ENCODE measurements around the gene ZBTB9. TPM values are rescaled to one million over a fixed set of nuclear protein-coding genes. Genes with fewer than 3 reads are reported as not detected.
"Not testable (repeated sequence)": the region's sequence is repeated elsewhere in the genome, so short reads cannot be mapped to it uniquely, and the experiment has no call there.

ZBTB9 gene
- total RNA-seq, 1 experiment from 2014 or later, result 16.9 TPM

- Histone ChIP-seq H3K9me3 (ENCODE audit: low read depth, low read length, poor library complexity, severe bottlenecking) (no peaks in the 10 kb centered on the region), H3K27me3 (replicated peaks; ENCODE audit: insufficient read depth, low read depth, low read length, poor library complexity) (peaks cover 3% of the 10 kb centered on the region), H3K36me3 (ENCODE audit: insufficient read depth, low read length, poor library complexity, severe bottlenecking) (no peaks in the 10 kb centered on the region), H3K4me3 (ENCODE audit: low read depth, low read length, poor library complexity, severe bottlenecking) (no peak overlapping the region), H3K27ac (ENCODE audit: low read depth, low read length, poor library complexity, severe bottlenecking) (no peak overlapping the region), H3K4me1 (ENCODE audit: insufficient read depth, low read length, poor library complexity, severe bottlenecking) (no peaks in the 10 kb centered on the region)
- no TSS peak for BruUV-seq (replicated peaks)
- intact Hi-C loops (cut with micrococcal nuclease; ENCODE audit: unreplicated experiment), result no loop called here
- TF ChIP-seq, protein P1, sequence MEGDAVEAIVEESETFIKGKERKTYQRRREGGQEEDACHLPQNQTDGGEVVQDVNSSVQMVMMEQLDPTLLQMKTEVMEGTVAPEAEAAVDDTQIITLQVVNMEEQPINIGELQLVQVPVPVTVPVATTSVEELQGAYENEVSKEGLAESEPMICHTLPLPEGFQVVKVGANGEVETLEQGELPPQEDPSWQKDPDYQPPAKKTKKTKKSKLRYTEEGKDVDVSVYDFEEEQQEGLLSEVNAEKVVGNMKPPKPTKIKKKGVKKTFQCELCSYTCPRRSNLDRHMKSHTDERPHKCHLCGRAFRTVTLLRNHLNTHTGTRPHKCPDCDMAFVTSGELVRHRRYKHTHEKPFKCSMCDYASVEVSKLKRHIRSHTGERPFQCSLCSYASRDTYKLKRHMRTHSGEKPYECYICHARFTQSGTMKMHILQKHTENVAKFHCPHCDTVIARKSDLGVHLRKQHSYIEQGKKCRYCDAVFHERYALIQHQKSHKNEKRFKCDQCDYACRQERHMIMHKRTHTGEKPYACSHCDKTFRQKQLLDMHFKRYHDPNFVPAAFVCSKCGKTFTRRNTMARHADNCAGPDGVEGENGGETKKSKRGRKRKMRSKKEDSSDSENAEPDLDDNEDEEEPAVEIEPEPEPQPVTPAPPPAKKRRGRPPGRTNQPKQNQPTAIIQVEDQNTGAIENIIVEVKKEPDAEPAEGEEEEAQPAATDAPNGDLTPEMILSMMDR (conservative IDR thresholded peaks at IDR 0.05; ENCODE audit: low read depth, low read length), result no peak
- TF ChIP-seq EZH2 (IDR thresholded peaks at IDR 0.05; ENCODE audit: borderline replicate concordance, low read depth, low read length, poor library complexity, severe bottlenecking), result no peak
- ChIA-PET CTCF (no interaction called here), POLR2A (ENCODE audit: low non-redundant PET) (no interaction called here)
- no peak for DNase-seq (ENCODE audit: low spot score)
These were observed 26.8 kb downstream of the ZBTB9 start for GRCh38 chr6:33481192-33481591.

DNA sequence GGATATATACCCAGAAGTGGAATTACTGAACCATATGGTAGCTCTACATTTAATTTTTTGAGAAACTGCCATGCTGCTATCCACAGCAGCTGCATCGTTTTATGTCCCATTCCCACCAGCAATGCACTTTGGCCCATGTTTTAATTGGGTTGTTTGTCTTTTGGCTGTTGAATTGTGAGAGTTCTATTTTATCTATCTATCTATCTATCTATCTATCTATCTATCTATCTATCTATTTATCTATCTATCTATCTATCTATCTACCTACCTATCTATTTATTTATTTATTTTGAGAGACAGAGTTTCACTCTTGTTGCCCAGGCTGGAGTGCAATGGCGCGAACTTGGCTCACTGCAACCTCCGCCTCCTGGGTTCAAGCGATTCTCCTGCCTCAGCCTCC lies 28.2 kb downstream of the ZBTB9 start:
- H3K36me3 ChIP-seq (ENCODE audit: insufficient read depth, low read length, poor library complexity, severe bottlenecking); BruUV-seq (replicated peaks); intact Hi-C loops (cut with micrococcal nuclease; ENCODE audit: unreplicated experiment); DNase-seq (ENCODE audit: low spot score); H3K4me3 ChIP-seq (ENCODE audit: low read depth, low read length, poor library complexity, severe bottlenecking); H3K27me3 ChIP-seq (replicated peaks; ENCODE audit: insufficient read depth, low read depth, low read length, poor library complexity); CTCF ChIA-PET; H3K9me3 ChIP-seq (ENCODE audit: low read depth, low read length, poor library complexity, severe bottlenecking); H3K27ac ChIP-seq (ENCODE audit: low read depth, low read length, poor library complexity, severe bottlenecking); H3K4me1 ChIP-seq (ENCODE audit: insufficient read depth, low read length, poor library complexity, severe bottlenecking); POLR2A ChIA-PET (ENCODE audit: low non-redundant PET): not testable (repeated sequence)

DNA sequence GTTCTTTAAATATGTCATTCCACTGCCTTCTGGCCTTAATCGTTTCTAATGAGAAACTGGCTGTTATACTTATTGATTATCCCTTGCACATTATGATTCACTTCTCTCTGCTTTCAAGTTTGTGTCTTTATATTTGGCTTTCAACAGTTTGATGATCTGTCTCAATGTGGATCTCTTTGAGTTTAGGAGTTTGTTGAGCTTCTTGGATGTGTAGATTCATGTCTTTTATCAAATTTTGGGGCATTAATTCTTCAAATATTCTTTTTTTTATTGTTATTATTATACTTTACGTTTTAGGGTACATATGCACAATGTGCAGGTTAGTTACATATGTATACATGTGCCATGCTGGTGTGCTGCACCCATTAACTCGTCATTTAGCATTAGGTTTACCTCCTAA lies 29.3 kb downstream of the ZBTB9 start:
- no peak for DNase-seq (ENCODE audit: low spot score)
- no peak for TF ChIP-seq EZH2 (IDR thresholded peaks at IDR 0.05; ENCODE audit: borderline replicate concordance, low read depth, low read length, poor library complexity, severe bottlenecking)
- TF ChIP-seq, protein P1 (conservative IDR thresholded peaks at IDR 0.05; ENCODE audit: low read depth, low read length), result no peak
- POLR2A ChIA-PET (ENCODE audit: low non-redundant PET), result no interaction called here
- BruUV-seq (replicated peaks), result no TSS peak
- H3K36me3 ChIP-seq (ENCODE audit: insufficient read depth, low read length, poor library complexity, severe bottlenecking), result no peaks in the 10 kb centered on the region
- no peak overlapping the region for H3K27ac ChIP-seq (ENCODE audit: low read depth, low read length, poor library complexity, severe bottlenecking)
- intact Hi-C loops (cut with micrococcal nuclease; ENCODE audit: unreplicated experiment), result no loop called here
- no peak overlapping the region for H3K4me3 ChIP-seq (ENCODE audit: low read depth, low read length, poor library complexity, severe bottlenecking)
- no peaks in the 10 kb centered on the region for H3K27me3 ChIP-seq (replicated peaks; ENCODE audit: insufficient read depth, low read depth, low read length, poor library complexity)
- no peaks in the 10 kb centered on the region for H3K4me1 ChIP-seq (ENCODE audit: insufficient read depth, low read length, poor library complexity, severe bottlenecking)
- CTCF ChIA-PET, result no interaction called here
- H3K9me3 ChIP-seq (ENCODE audit: low read depth, low read length, poor library complexity, severe bottlenecking), result no peaks in the 10 kb centered on the region

- H3K4me3 ChIP-seq (ENCODE audit: low read depth, low read length, poor library complexity, severe bottlenecking); POLR2A ChIA-PET (ENCODE audit: low non-redundant PET); BruUV-seq (replicated peaks); H3K4me1 ChIP-seq (ENCODE audit: insufficient read depth, low read length, poor library complexity, severe bottlenecking); H3K36me3 ChIP-seq (ENCODE audit: insufficient read depth, low read length, poor library complexity, severe bottlenecking); H3K27me3 ChIP-seq (replicated peaks; ENCODE audit: insufficient read depth, low read depth, low read length, poor library complexity); DNase-seq (ENCODE audit: low spot score); CTCF ChIA-PET; H3K27ac ChIP-seq (ENCODE audit: low read depth, low read length, poor library complexity, severe bottlenecking); intact Hi-C loops (cut with micrococcal nuclease; ENCODE audit: unreplicated experiment); H3K9me3 ChIP-seq (ENCODE audit: low read depth, low read length, poor library complexity, severe bottlenecking): not testable (repeated sequence)
These were observed 30.4 kb downstream of the ZBTB9 start for GRCh38 chr6:33484673-33485262.

GRCh38 chr6:33485680-33486079 lies 31.3 kb downstream of the ZBTB9 start:
- intact Hi-C loops (cut with micrococcal nuclease; ENCODE audit: unreplicated experiment); CTCF ChIA-PET; BruUV-seq (replicated peaks); H3K36me3 ChIP-seq (ENCODE audit: insufficient read depth, low read length, poor library complexity, severe bottlenecking); H3K27me3 ChIP-seq (replicated peaks; ENCODE audit: insufficient read depth, low read depth, low read length, poor library complexity); H3K27ac ChIP-seq (ENCODE audit: low read depth, low read length, poor library complexity, severe bottlenecking); H3K4me3 ChIP-seq (ENCODE audit: low read depth, low read length, poor library complexity, severe bottlenecking); H3K4me1 ChIP-seq (ENCODE audit: insufficient read depth, low read length, poor library complexity, severe bottlenecking); POLR2A ChIA-PET (ENCODE audit: low non-redundant PET); H3K9me3 ChIP-seq (ENCODE audit: low read depth, low read length, poor library complexity, severe bottlenecking); DNase-seq (ENCODE audit: low spot score): not testable (repeated sequence)
